AG04449 (cell line): Measurements from ENCODE around the gene AGPAT4.
"Not testable (repeated sequence)": the region's sequence is repeated elsewhere in the genome, so short reads cannot be mapped to it uniquely, and the experiment has no call there.

Experiments
- CTCF ChIA-PET: fragments of 350-600 bp; formaldehyde crosslinking; extraction: SDS; loops from one replicate; lab custom pipeline; 2021; ENCODE audit warnings: antibody characterized with exemption; lab: Yijun Ruan, JAX
- POLR2A ChIA-PET: fragments of 400-600, 350-600 bp; formaldehyde crosslinking; extraction: SDS; loops from one replicate; lab custom pipeline; 2020; ENCODE audit warnings: antibody characterized with exemption, inconsistent platforms; lab: Yijun Ruan, JAX
- DNase-seq: peaks from one replicate; pipeline ENCODE4 v3.0.0-alpha.2; 2010; ENCODE audit warnings: low read depth, low spot score
- H3K4me3 ChIP-seq: 2 replicates; pipeline ENCODE4 v1.5.1; 2011; ENCODE audit warnings: low read depth, mild to moderate bottlenecking, control low read depth, low read length
- TF ChIP-seq, protein P1 (sequence below): IDR thresholded peaks from one replicate; pipeline ENCODE4 v1.5.1; 2011; ENCODE audit warnings: mild to moderate bottlenecking, moderate library complexity, low read length, control low read depth, inconsistent platforms; ENCODE audit not compliant: insufficient read depth; ENCODE audit errors: missing control alignments

The AGPAT4 gene

DNA sequence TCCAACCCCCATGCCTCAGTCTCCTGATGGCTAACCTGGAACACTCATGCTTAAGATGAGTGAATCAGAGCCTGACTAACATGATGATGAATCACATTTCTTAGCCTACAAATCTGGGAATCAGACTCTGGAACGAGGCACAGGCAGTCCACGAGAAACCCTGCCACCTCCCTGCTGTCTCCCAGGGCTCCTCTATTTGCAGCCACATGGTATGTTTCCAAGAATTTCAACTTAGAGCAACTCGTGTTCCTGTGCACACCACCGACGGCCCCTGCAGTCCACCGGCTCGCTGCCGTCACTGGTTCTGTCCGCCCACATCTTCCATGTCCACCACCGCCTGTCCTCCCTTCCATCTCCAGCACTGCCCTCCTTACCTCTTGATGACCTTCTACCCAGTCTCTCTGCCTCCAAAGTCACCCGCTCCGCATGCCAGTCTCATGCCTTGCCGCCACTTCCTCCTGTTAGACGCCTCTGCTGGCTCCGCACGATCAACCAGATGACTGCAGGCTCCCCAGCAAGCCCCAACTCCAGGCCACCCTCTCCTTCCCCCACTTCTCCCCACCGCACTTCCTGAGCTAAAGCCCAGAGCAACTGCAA lies 87.6 kb downstream of the AGPAT4 start:
- ChIA-PET POLR2A (interaction anchor here (0.5 kb wide), 1 partner anchor 55 kb away, joined by 3 read pairs; no protein-coding TSS in a partner anchor), CTCF (interaction anchor here (1.1 to 1.4 kb wide), 2 partner anchors 184 to 252 kb away, joined by 3 to 4 read pairs; no protein-coding TSS in a partner anchor)
- H3K4me3 ChIP-seq = no peak overlapping the region
- DNase-seq = peak; percentile 46
- TF ChIP-seq, protein P1, sequence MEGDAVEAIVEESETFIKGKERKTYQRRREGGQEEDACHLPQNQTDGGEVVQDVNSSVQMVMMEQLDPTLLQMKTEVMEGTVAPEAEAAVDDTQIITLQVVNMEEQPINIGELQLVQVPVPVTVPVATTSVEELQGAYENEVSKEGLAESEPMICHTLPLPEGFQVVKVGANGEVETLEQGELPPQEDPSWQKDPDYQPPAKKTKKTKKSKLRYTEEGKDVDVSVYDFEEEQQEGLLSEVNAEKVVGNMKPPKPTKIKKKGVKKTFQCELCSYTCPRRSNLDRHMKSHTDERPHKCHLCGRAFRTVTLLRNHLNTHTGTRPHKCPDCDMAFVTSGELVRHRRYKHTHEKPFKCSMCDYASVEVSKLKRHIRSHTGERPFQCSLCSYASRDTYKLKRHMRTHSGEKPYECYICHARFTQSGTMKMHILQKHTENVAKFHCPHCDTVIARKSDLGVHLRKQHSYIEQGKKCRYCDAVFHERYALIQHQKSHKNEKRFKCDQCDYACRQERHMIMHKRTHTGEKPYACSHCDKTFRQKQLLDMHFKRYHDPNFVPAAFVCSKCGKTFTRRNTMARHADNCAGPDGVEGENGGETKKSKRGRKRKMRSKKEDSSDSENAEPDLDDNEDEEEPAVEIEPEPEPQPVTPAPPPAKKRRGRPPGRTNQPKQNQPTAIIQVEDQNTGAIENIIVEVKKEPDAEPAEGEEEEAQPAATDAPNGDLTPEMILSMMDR = no peak

- ChIA-PET POLR2A (interaction anchor here (0.6 kb wide), 1 partner anchor 182 kb away, joined by 3 read pairs; no protein-coding TSS in a partner anchor), CTCF (interaction anchor here (0.6 kb wide), 1 partner anchor 193 kb away, joined by 3 read pairs; no protein-coding TSS in a partner anchor)
- TF ChIP-seq, protein P1 = no peak
- DNase-seq = no peak
- H3K4me3 ChIP-seq = no peak overlapping the region
Measured at GRCh38 chr6:161181121-161181520, 92.7 kb downstream of the AGPAT4 start.

DNA sequence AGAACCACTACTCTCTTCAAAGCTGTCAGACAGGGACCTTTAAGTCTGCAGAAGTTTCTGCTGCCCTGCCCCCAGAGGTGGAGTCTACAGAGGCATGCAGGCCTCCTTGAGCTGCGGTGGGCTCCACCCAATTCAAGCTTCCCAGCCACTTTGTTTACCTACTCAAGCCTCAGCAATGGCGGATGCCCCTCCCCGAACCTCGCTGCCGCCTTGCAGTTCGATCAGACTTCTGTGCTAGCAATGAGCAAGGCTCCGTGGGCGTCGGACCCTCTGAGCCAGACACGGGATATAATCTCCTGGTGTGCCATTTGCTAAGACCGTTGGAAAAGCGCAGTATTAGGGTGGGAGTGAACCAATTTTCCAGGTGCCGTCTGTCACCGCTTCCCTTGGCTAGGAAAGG lies 95.7 kb downstream of the AGPAT4 start:
- CTCF ChIA-PET, POLR2A ChIA-PET, DNase-seq, H3K4me3 ChIP-seq: not testable (repeated sequence)

DNA sequence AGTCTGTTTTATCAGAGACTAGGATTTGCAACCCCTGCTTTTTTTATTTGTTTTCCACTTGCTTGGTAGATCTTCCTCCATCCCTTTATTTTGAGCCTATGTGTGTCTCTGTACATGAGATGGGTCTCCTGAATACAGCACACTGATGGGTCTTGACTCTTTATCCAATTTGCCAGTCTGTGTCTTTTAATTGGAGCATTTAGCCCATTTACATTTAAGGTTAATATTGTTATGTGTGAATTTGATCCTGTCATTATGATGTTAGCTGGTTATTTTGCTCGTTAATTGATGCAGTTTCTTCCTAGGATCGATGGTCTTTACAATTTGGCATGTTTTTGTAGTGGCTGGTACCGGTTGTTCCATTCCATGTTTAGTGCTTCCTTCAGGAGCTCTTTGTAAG lies 97.4 kb downstream of the AGPAT4 start:
- H3K4me3 ChIP-seq, POLR2A ChIA-PET, DNase-seq: not testable (repeated sequence)
- CTCF ChIA-PET = interaction anchor here (1.5 kb wide), 1 partner anchor 194 kb away, joined by 4 read pairs; no protein-coding TSS in a partner anchor

DNA sequence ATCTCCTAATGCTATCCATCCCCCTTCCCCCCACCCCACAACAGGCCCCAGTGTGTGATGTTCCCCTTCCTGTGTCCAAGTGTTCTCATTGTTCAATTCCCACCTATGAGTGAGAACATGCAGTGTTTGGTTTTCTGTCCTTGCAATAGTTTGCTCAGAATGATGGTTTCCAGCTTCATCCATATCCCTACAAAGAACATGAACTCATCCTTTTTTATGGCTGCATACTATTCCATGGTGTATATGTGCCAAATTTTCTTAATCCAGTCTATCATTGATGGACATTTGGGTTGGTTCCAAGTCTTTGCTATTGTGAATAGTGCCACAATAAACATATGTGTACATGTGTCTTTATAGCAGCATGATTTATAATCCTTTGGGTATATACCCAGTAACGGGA lies 101.1 kb downstream of the AGPAT4 start:
- H3K4me3 ChIP-seq, DNase-seq, POLR2A ChIA-PET, CTCF ChIA-PET: not testable (repeated sequence)

DNA sequence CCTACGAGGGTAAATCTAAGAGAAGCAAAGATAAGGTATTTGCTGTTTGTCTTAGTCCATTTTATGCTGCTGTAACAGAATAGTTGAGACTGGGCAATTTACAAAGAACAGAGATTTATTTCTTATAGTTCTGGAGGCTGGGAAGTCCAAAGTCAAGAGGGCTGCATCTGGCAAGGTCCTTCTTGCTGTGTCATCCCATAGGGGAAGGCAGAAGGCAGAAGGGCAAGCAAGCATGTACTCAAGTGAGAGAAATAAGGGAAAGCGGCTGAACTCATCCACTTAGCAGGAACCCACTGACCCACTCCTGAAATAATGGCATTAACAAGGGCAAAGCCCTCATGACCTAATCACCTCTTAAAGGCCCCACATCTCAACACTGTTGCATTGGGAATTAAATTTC lies 102.7 kb downstream of the AGPAT4 start:
- DNase-seq = no peak
- ChIA-PET CTCF (no interaction called here), POLR2A (no interaction called here)
- TF ChIP-seq, protein P1 = no peak
- no peak overlapping the region for H3K4me3 ChIP-seq

DNA sequence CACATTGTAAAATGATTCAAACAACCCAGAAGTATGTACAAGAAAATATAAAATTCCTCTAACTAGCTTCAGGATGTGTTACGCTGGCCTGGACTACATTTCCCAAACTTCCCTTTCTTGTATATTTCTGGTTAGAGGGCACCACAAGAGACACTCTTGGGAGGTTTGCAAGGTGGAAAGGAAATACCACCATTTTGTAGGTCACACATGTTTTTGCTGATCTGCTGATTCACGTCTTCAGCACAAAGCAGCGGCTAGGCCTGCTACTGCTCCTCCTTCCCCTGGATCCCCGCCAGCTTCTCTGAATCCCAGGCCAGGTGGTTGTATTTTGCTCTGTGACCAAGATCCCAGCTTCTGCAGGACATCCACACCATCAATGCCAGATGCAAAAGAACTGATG lies 104.2 kb downstream of the AGPAT4 start:
- POLR2A ChIA-PET = interaction anchor here (0.5 kb wide), 1 partner anchor 91 kb away, joined by 6 read pairs; no protein-coding TSS in a partner anchor
- CTCF ChIA-PET = interaction anchor here (1.1 to 2.6 kb wide), 5 partner anchors 10 to 239 kb away, joined by 3 to 11 read pairs (median 5); no protein-coding TSS in a partner anchor
- DNase-seq = no peak
- TF ChIP-seq, protein P1 = no peak
- no peak overlapping the region for H3K4me3 ChIP-seq
